Transverse colon (tissue), 4 donors: Measurements from ENCODE around the gene CHCHD6. TPM values are rescaled to one million over a fixed set of nuclear protein-coding genes. Genes with fewer than 3 reads are reported as not detected.

Experiments used
- DNase-seq: peaks from one replicate; pipeline ENCODE4 v3.0.0-alpha.2; 2019
- H3K27ac ChIP-seq, 4 donors: fragments of 200-600 bp; sonication (generic); 2 replicates each; pipeline ENCODE4 v1.5.1; 2016 to 2018; ENCODE audit warnings: inconsistent platforms in 4 of 4
- H3K27me3 ChIP-seq: fragments of 200-600 bp; sonication (generic); 2 replicates; pipeline ENCODE4 v1.5.1; 2017; ENCODE audit warnings: inconsistent platforms
- H3K36me3 ChIP-seq, 4 donors: fragments of 200-600 bp; sonication (generic); 2 replicates each; pipeline ENCODE4 v1.5.1; 2017 to 2019; ENCODE audit warnings: inconsistent platforms in 4 of 4
- H3K4me1 ChIP-seq, 4 donors: fragments of 200-600 bp; sonication (generic); 2 replicates each; pipeline ENCODE4 v1.5.1; 2017 to 2020; ENCODE audit warnings: inconsistent platforms in 4 of 4
- H3K4me3 ChIP-seq, 4 donors: fragments of 200-600 bp; sonication (generic); 1 replicate in 1 of 4; 2 replicates in 3 of 4; pipeline versions ENCODE4 v1.5.1 to v1.6.1; 2017 to 2019; ENCODE audit warnings: inconsistent platforms in 4 of 4
- H3K9me3 ChIP-seq, 2 donors: fragments of 200-600 bp; sonication (generic); 2 replicates each; pipeline ENCODE4 v1.5.1; 2017 to 2019; ENCODE audit warnings: inconsistent platforms in 2 of 2
- EP300 ChIP-seq: sonication (generic); formaldehyde crosslinking; IDR thresholded peaks from one replicate; pipeline ENCODE4 v1.6.1; 2017; ENCODE audit warnings: antibody characterized with exemption, low read depth
- POLR2A ChIP-seq: fragments of 450-650 bp; IDR thresholded peaks from one replicate; pipeline ENCODE4 v1.6.1; 2016; ENCODE audit warnings: antibody characterized with exemption, mild to moderate bottlenecking, moderate library complexity
- POLR2AphosphoS5 ChIP-seq, 3 donors: sonication (generic); formaldehyde crosslinking; IDR thresholded peaks; one replicate each; pipeline ENCODE4 v1.6.1; 2016; ENCODE audit warnings: antibody characterized with exemption in 3 of 3
- WGBS, 2 donors: methylation state at CpG; one replicate each; pipeline ENCODE4 v1.1.5; 2018; ENCODE audit warnings: low coverage in 1 of 2; 5-methylcytosine and 5-hydroxymethylcytosine counted together
- in situ Hi-C, 4 donors: fragments of 200-750 bp; cut with MboI; loops; one replicate each; pipeline versions ENCODE4 v1.15.0 to v1.15.1; 2017; ENCODE audit warnings: low sequenced_read_pairs in 3 of 4, low pct_ligation_motif_present in 1 of 4, low pct_unique_long_range_greater_than_20kb in 1 of 4
- intact Hi-C: fragments of 100-400 bp; cut with DNase I; formaldehyde crosslinking; loops from one replicate; pipeline ENCODE4 v1.15.1; 2023; ENCODE audit warnings: low total_unique reads
- total RNA-seq, 4 donors: library from RNA; depleted of rRNA; stranded (reverse); fragments of >200 nt; gene quantifications; one replicate each; pipeline ENCODE4 v1.1.0, GENCODE V29; 2016
- TF ChIP-seq, protein P1 (sequence below), 5 experiments: fragments of 200-600 bp in 3 of 5; fragments of 450-650 bp in 2 of 5; sonication (generic) in 3 of 5; IDR thresholded peaks; 1 replicate in 2 of 5; 2 replicates in 3 of 5; pipeline ENCODE4 v1.5.1; 2016 to 2017; ENCODE audit warnings: antibody characterized with exemption in 5 of 5, inconsistent platforms in 3 of 5, mild to moderate bottlenecking in 2 of 5, moderate library complexity in 1 of 5

The CHCHD6 gene
- total RNA-seq, 4 donors from 2014 or later, result 4.6 to 12.1 (median 5.3) TPM

DNA sequence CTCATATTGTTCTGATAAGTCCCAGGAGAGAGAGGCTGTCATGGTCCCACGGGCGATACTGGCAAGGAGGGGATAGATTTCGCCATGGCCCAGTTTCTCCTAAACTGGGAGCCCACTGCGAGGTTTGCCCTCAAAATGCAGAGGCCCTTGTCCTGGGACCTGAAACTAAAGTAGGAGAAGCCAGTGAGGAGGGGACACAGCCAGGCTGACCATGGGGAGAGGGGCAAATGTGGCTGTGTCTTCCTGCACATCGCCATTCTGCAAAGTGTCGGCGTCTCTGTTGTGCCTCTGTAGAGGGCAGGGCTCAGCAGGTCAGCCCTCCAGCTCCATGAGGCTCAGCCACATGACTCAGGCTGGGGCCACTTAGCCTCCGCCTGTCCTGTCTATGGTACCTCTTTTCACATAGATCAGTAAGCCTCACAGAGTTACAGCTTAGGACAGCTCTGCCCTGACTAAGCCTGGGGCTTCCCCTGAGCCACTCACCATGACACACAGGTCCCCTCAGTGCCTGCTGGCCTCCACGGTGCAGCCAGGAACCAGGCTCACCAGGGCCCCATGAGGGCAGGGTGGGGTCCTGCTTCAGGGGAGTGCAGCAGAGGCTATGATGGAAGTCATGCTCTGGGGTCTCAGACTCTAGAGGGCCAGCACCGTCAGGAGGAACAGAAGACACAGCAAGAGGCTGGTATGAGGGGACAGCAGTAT lies 250.3 kb downstream of the CHCHD6 start:
- intact Hi-C loops, result no loop called here
- TF ChIP-seq POLR2AphosphoS5 (IDR thresholded peaks at IDR 0.05) (no peak), EP300 (no peak), POLR2A (no peak)
- TF ChIP-seq, protein P1, sequence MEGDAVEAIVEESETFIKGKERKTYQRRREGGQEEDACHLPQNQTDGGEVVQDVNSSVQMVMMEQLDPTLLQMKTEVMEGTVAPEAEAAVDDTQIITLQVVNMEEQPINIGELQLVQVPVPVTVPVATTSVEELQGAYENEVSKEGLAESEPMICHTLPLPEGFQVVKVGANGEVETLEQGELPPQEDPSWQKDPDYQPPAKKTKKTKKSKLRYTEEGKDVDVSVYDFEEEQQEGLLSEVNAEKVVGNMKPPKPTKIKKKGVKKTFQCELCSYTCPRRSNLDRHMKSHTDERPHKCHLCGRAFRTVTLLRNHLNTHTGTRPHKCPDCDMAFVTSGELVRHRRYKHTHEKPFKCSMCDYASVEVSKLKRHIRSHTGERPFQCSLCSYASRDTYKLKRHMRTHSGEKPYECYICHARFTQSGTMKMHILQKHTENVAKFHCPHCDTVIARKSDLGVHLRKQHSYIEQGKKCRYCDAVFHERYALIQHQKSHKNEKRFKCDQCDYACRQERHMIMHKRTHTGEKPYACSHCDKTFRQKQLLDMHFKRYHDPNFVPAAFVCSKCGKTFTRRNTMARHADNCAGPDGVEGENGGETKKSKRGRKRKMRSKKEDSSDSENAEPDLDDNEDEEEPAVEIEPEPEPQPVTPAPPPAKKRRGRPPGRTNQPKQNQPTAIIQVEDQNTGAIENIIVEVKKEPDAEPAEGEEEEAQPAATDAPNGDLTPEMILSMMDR (IDR thresholded peaks at IDR 0.05), result no peak
- Histone ChIP-seq H3K27me3 (no peaks in the 10 kb centered on the region), H3K36me3 (no peaks in the 10 kb centered on the region), H3K4me3 (no peak overlapping the region), H3K9me3 (no peaks in the 10 kb centered on the region), H3K27ac (no peak overlapping the region), H3K4me1 (no peaks in the 10 kb centered on the region)
- WGBS, 2 donors, result 90 to 91% methylated on average over 2 to 10 of the region's 10 CpGs
- in situ Hi-C loops, result no loop called here
- no peak for DNase-seq

DNA sequence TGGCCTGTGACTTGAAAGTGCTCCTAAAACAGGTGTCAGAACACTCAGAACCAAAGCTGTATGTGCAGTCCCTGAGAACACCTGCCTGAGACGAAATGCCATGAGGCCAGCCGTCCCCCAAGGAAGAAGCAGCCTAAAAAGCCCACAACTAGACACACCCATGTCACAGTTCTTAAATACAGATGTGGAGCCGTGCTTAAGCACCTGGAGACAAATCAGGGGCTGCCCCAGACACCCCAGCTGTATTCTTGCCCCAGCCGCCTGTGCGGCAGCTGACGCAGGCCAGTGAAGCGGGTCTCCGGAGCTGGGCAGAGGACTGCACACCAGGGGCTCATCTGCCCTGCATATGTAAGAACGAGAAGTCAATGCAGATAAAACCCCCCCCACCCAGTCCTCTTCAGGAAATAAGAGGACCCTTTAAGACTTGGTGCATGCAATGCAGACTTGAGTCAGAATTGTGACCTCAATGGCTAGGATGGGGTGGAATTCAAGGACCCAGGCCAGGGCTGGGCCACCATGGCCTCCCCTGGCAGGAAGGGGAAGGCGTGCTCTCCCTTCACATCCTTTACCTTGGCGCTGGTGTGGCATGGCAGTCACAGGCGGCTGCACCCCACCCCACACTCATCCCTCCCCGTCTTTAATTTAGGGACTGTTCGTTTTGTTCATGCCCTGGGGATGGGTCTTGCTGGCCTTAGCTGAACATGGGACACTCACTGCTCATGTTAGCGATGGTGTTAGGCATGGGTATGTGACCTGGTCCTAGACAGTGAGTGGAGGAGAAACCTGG lies 251.2 kb downstream of the CHCHD6 start:
- Histone ChIP-seq H3K36me3 (no peaks in the 10 kb centered on the region), H3K27me3 (no peaks in the 10 kb centered on the region), H3K9me3 (no peaks in the 10 kb centered on the region), H3K4me1 (no peaks in the 10 kb centered on the region), H3K4me3 (no peak overlapping the region), H3K27ac (no peak overlapping the region)
- intact Hi-C loops, result no loop called here
- in situ Hi-C loops, result no loop called here
- TF ChIP-seq EP300, result no peak
- TF ChIP-seq POLR2AphosphoS5 (IDR thresholded peaks at IDR 0.05), result no peak
- no peak for TF ChIP-seq POLR2A
- TF ChIP-seq, protein P1 (IDR thresholded peaks at IDR 0.05), result no peak
- whole genome bisulfite sequencing, 2 donors, result 92 to 93% methylated on average over 6 to 15 of the region's 15 CpGs
- DNase-seq, result no peak

DNA sequence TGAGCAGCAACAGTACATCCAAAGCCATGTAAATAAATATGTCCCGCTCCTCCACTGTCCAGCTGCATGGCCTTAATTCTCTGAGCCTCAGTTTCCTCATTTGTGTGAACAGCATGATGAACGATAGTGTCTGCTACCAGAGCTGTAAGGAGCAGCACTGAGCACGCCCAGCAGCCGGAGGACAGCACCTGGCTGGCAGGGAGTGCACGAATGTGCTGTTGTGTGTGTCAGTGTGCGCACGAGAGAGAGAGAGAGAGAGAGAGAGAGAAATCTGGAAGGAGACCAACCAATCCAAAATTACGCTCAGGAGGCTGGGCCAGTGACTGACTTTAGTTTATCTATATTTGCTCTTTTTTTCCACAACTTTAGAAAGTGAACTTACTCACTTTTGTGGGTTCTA lies 252.3 kb downstream of the CHCHD6 start:
- Histone ChIP-seq H3K4me1 (peaks cover 0 to 4% (median 0%) of the 10 kb centered on the region in 4 donors), H3K4me3 (no peak overlapping the region)
- no peak for DNase-seq

More for the DNA sequence above, 252.3 kb downstream of the CHCHD6 start:
- intact Hi-C loops (no loop called here), in situ Hi-C loops (no loop called here)
- H3K27me3 ChIP-seq, result no peaks in the 10 kb centered on the region
- no peaks in the 10 kb centered on the region for H3K9me3 ChIP-seq
- TF ChIP-seq POLR2AphosphoS5 (IDR thresholded peaks at IDR 0.05) (no peak), EP300 (no peak), POLR2A (no peak)
- TF ChIP-seq, protein P1 (IDR thresholded peaks at IDR 0.05), result no peak
- no peaks in the 10 kb centered on the region for H3K36me3 ChIP-seq
- no peak overlapping the region for H3K27ac ChIP-seq
- WGBS, 2 donors, result 80 to 86% methylated on average over 8 of the region's 8 CpGs
